ENCODE data around the gene OAT.

DNA sequence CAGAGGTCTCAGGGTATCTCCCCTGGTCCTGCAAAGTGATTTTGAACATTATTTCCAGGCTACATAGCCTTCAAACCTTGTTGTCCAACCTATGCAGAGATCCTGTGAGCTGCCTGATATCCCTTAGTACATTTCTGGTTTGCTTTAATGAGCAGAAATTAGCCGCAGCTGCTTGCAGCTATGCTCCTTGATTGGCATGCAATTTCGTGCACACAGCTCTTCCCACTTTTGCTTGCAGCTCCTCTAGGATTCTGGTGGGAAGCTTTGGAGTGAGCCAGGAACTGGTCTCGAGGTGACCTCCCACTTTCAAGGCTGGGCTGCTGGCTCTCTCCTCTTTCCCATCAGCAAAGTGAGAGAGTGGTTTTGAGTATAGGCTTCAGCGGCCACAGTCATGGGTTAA lies 45.8 kb downstream of the OAT start:
- no peak for TF ChIP-seq EZH2 (optimal IDR thresholded peaks at IDR 0.05; ENCODE audit: low read depth, low read length)
- TF ChIP-seq, protein P1, sequence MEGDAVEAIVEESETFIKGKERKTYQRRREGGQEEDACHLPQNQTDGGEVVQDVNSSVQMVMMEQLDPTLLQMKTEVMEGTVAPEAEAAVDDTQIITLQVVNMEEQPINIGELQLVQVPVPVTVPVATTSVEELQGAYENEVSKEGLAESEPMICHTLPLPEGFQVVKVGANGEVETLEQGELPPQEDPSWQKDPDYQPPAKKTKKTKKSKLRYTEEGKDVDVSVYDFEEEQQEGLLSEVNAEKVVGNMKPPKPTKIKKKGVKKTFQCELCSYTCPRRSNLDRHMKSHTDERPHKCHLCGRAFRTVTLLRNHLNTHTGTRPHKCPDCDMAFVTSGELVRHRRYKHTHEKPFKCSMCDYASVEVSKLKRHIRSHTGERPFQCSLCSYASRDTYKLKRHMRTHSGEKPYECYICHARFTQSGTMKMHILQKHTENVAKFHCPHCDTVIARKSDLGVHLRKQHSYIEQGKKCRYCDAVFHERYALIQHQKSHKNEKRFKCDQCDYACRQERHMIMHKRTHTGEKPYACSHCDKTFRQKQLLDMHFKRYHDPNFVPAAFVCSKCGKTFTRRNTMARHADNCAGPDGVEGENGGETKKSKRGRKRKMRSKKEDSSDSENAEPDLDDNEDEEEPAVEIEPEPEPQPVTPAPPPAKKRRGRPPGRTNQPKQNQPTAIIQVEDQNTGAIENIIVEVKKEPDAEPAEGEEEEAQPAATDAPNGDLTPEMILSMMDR (IDR thresholded peaks at IDR 0.05; ENCODE audit: low read length) = no peak
- no peak for TF ChIP-seq EZH2phosphoT487 (IDR thresholded peaks at IDR 0.05; ENCODE audit: low read length)

All from MM.1S (cell line).